ENCODE data around the gene IGSF11. TPM values are rescaled to one million over a fixed set of nuclear protein-coding genes. Genes with fewer than 3 reads are reported as not detected.

IGSF11 gene
- total RNA-seq, 3 donors from 2014 or later = 0.63 to 5.9 TPM; not detected in 1

GRCh38 chr3:118945834-118946233, 88.8 kb downstream of the IGSF11 start:
- Histone ChIP-seq H3K9me3 (no peaks in the 10 kb centered on the region), H3K4me1 (ENCODE audit: low read depth) (no peaks in the 10 kb centered on the region), H3K36me3 (ENCODE audit: low read depth) (no peaks in the 10 kb centered on the region), H3K4me3 (no peak overlapping the region)
- ATAC-seq (no peak), DNase-seq (no peak)
- intact Hi-C loops (cut with DNase I, micrococcal nuclease) = no loop called here
- no peak for TF ChIP-seq CTCF (IDR thresholded peaks at IDR 0.05)

- no peak for DNase-seq
- intact Hi-C loops (cut with DNase I, micrococcal nuclease) = no loop called here
- no peaks in the 10 kb centered on the region for H3K4me1 ChIP-seq (ENCODE audit: low read depth)
- TF ChIP-seq CTCF (IDR thresholded peaks at IDR 0.05) = no peak
- H3K4me3 ChIP-seq = no peak overlapping the region
- ATAC-seq = no peak
- no peaks in the 10 kb centered on the region for H3K9me3 ChIP-seq
- H3K36me3 ChIP-seq (ENCODE audit: low read depth) = no peaks in the 10 kb centered on the region
These were observed 91.0 kb downstream of the IGSF11 start for GRCh38 chr3:118943597-118943996.

GRCh38 chr3:118942671-118943070, 92.0 kb downstream of the IGSF11 start:
- no peak for DNase-seq
- Histone ChIP-seq H3K4me3 (no peak overlapping the region), H3K36me3 (ENCODE audit: low read depth) (no peaks in the 10 kb centered on the region), H3K9me3 (no peaks in the 10 kb centered on the region), H3K4me1 (ENCODE audit: low read depth) (no peaks in the 10 kb centered on the region)
- ATAC-seq = no peak
- no peak for TF ChIP-seq CTCF (IDR thresholded peaks at IDR 0.05)
- intact Hi-C loops (cut with DNase I, micrococcal nuclease) = no loop called here

GRCh38 chr3:118942195-118942594, 92.5 kb downstream of the IGSF11 start:
- TF ChIP-seq CTCF (IDR thresholded peaks at IDR 0.05) = no peak
- DNase-seq = no peak
- Histone ChIP-seq H3K4me3 (no peak overlapping the region), H3K4me1 (ENCODE audit: low read depth) (no peaks in the 10 kb centered on the region), H3K9me3 (no peaks in the 10 kb centered on the region), H3K36me3 (ENCODE audit: low read depth) (no peaks in the 10 kb centered on the region)
- intact Hi-C loops (cut with DNase I, micrococcal nuclease) = no loop called here
- ATAC-seq = no peak

- H3K9me3 ChIP-seq = no peaks in the 10 kb centered on the region
- H3K36me3 ChIP-seq (ENCODE audit: low read depth) = no peaks in the 10 kb centered on the region
- no peaks in the 10 kb centered on the region for H3K4me1 ChIP-seq (ENCODE audit: low read depth)
- no peak for TF ChIP-seq CTCF (IDR thresholded peaks at IDR 0.05)
- no peak for DNase-seq
- no peak for ATAC-seq
- H3K4me3 ChIP-seq = no peak overlapping the region
- intact Hi-C loops (cut with DNase I, micrococcal nuclease) = no loop called here
These were observed 93.4 kb downstream of the IGSF11 start for GRCh38 chr3:118941236-118941635.

All from mucosa of descending colon (tissue), 3 donors.